ENCODE measurements around the gene UVRAG.

The UVRAG gene

DNA sequence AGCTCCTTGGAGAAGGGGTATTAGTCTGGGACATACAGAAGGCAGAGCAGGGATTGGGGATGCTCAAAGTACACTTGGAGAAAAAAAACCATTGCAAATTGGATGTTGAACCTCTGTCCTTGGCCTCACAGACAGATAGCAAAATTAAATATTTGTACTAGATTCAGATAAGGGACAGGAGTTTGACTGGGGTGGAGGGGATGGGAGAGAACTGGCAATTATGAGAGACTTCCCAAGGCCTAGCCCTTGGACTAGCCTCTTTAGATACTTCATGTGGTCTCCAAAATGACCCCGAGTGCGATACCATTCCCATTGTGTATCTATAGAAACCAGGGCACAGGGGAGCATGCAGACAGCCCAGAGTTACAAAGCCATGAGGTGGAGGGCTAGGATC, 30.9 kb upstream of the UVRAG start:
- DNase-seq, result no peak

DNA sequence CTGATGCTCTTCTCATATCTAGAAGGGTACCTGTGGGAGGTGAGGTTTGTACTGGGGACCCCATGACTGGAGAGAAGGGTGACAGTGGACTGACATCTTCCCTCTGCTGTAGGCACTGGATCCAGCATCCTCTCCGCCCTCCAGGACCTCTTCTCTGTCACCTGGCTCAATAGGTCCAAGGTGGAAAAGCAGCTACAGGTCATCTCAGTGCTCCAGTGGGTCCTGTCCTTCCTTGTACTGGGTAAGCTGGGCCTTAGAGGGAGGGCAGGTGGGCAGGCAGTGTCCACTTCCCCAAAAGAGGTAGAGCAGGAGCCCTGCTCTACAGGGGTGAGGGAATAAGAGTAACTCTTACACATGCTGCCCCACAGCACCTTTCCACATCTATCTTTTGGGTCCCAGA, 30.5 kb upstream of the UVRAG start:
- no peak for DNase-seq

DNA sequence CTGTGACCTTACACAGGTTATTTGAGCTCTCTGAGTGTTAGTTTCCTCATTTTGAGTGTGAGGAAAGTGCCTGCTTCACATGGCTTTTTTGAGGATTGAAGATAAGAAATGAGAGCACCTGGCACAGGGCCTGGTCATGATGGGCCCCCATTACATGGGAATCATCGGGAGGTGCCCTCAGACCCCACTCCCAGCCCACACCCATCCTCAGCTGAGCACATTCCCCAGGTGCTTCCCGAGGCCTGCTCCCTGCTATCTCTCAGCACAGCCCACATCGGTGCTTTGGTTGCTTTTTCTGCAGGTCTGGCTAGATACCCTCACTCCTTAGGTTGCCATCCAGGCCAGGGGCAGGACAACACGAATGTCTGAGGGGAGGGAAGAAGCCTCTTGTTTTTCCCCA, 29.8 kb upstream of the UVRAG start:
- DNase-seq, result no peak

DNA sequence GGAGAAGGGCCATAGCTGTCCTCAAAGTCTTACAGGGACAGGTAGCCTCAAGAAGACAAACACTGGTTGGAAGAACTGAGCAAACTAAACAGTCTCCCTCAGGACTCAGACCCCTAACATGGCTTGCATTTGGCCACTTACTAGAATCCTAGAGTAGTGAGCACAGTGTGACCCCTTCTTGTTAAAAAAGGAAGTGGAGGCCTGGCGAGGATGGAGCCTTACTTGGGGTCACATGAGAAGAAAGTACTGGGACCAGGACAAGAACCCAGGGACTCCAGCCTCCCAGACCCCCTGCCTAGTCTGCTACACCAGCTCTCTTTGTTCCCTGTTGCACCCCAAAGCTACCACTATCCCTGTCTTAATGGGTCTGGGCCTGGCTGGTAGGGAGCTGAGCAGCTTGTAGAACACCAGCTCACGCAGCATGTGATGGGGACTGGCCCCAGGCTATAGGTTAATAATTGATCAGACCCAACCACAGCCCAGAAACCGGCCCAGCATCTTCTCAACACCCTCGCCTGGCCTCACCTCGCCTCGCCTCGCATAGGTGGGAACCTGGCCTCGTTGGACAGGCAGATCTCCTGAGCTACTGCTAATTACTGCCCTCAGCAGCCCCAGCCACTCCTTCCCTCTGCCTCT, 28.8 kb upstream of the UVRAG start:
- no peak for DNase-seq

DNA sequence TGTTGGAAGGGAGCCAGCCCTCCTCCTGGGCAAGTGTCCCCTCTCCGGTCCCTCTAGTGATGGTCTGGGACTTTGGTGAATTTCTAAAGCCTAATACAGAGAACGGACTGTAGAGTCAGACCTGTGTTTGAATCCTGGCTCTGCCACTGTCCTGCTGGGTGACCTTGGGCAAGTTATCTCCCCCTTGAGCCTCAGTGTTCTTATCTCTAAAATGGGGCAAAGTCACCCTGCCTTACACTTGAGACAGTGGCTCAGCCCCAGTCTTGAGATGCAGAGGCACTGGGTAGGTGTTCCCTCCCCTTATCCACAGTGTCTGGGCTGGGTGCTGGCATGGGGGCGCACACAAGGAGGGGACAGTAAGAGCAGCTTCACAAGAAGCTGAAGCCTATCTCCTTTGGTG, 25.5 kb upstream of the UVRAG start:
- DNase-seq, result no peak

DNA sequence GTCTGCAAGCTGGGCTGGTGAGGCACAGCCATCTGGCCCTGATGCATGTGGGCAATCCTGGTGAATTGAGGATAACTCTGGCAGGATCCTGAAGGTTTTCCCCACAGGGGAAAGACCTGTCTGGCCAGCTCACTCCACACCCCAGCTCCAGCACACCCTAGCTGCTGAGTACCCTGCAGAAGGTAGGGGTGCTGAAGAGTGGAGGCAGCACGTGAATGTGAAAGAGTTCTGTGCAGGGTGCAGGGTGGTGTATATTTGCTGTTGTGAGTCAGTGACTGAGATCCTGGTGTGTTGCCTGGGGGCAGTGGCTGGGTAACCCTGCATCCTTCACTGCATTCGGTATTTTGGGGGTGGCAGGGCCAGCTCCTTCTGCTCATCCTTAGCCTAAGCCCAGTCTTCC, 24.0 kb upstream of the UVRAG start:
- no peak for DNase-seq

DNA sequence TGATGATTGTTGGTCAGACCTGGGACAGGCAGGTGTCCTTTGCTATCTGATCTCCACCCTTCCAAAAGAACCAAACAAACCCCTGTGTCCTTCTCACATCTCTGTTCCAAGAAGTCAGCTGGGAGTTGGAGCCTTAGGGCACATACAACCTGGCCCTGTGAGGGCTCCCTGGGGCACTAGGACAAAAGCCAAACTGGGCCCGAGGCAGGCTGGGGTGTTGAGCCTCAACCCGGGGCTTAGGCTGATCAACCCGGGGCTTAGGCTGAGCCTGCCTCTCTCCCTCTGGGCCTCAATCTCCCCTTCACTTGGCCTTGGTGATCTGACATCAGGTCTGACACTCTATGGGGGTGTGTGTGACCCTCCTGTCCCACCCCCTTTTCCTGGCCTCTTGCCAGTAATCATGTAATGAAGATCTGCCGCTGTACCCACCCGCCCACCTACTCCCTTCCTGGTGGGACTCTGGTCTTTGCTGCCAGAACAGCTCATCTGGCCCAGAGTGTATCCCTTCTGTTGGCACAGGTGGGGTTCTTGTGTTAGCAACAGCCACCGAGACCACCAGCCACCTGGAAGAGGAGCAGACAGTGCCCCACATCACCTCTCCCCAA, 22.8 kb upstream of the UVRAG start:
- no peak for DNase-seq

DNA sequence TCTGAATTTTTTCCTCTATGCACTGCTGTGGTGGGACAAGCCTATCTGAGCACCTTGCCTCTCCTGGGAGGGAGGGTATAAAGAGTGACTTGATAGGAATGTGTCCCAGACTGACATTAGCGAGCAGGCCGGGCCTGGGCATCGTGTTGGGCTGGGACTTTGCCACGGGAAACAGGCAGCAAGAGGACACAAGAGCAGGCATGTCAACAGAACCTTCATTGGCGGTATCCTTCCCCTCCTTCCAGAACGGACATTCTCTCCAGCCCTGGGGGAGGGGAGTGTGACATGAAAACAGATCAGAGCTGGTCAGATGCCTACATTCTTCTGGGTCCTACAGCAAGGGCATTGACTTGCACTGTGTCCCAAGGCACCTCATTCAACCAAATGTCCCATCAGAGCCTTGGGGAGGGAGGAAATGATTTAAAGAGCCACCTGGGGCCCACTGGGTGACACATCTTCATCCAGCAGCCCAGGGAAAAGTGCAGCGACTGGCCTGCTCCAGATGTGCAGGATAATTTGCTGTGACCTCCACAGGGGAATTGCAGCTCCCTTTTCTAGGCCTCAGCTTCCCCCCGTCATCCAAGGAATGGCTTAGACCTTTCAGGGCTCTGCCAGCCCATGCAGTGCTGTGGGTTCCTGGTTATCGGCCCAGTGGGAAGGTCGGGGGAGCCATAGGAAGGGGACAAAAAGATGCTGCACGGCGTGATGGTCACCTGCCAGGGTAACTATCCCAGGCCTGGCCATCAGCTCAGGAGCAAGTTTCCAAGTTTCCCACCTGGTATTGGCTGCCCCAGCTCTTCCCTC, 21.8 kb upstream of the UVRAG start:
- DNase-seq, result no peak

DNA sequence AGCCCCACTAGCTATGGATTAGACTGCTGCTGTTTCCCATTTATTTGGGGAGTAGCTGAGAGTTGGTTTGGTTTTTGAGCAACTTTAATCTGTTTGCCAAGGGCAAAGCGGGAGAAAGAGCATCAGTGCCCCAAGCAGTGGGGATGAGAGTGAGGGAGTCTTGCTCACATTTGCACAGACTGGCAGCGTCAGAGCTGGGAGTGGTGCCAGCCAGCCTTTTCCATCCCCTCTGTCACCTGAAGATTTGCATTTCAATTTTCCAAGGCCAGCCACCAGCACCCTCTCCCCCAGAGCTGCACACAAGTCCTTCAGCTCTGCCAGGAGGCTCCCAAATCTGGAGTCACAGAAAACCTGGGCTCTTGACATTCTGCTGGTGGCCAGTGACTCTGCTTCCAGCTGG, 21.0 kb upstream of the UVRAG start:
- no peak for DNase-seq

DNA sequence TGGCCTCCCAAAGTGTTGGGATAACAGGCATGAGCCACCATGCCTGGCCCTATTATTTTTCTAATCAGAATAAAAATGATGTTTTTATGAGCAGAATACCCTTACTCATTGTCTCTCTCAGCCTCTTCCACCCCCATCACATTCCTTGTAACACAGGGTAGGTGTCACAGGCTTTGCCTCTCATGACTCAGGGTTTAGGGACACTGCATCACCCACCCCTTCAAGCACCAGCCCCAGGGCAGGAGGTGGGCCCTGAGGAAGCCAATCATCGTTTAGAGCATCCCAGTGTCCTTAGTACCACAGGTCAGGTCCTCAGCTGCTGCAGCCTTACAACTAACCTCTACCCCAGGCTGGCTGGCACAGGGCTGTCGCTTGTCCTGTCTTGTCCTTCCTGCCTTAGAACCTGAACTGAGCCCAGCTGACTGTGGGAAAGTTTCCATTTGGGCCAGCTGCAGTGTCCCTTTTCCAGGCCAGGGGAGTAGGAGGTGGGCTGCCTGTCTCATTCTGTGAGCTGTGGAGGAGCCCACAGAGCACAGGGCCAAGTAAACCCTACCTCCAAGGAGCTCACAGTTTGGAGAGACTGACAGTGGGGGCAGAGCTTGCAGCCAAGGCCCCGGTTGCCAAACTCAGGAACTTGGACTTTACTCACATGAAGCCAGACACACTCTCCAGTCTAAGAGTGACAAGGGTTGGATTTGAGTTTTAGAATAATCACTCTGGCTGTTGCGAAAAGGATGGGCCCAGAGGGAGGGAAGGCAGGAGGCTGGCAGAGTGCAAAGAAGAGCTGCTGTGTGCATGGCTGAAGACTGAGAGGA, 19.5 kb upstream of the UVRAG start:
- DNase-seq, result no peak

DNA sequence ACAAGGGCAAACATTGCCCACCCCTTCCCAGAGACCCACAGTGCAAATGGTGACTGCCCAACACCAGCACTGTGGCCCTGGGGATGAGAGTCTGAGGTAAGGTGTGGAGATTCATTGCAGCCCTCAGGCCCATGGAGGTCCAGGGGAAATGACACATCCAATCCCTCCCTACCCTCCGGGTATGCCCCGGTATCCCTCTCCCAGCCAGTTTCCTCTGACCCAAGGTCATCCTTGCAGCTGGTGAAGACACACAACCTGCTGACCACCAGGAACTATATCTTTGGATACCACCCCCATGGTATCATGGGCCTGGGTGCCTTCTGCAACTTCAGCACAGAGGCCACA, 18.9 kb upstream of the UVRAG start:
- no peak for DNase-seq

DNA sequence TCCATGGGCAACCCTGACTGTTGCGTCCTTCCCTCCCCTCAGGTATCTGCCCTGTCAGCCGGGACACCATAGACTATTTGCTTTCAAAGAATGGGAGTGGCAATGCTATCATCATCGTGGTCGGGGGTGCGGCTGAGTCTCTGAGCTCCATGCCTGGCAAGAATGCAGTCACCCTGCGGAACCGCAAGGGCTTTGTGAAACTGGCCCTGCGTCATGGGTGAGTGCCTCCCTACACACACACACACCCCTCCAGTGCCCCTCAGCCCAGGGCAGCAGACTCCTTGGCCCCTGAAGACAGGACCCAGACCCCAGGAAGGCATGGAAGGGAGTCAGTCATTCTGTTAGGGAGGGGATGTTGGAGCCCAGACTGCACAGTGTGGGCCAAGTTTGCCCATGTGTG, 17.9 kb upstream of the UVRAG start:
- DNase-seq, result no peak

DNA sequence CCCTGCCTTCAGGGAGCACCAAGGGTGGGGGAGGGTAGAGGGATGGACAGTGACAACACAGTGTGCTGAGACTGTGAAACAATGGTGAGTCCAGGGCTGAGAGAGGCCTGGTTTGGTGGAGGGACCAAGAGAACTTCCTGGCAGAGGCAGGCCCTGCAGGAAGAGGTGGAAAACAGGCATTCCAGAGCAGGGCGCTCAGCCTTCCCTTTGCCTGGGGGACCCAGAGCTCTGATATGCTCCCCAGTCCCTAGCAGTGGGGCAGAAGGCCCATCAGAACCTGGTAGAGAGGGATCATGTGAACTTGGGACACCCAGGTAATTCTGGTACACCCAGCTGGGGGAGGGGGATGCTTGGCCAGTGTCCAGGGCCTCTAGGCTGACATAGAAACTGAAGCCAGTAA, 17.2 kb upstream of the UVRAG start:
- DNase-seq, result no peak

DNA sequence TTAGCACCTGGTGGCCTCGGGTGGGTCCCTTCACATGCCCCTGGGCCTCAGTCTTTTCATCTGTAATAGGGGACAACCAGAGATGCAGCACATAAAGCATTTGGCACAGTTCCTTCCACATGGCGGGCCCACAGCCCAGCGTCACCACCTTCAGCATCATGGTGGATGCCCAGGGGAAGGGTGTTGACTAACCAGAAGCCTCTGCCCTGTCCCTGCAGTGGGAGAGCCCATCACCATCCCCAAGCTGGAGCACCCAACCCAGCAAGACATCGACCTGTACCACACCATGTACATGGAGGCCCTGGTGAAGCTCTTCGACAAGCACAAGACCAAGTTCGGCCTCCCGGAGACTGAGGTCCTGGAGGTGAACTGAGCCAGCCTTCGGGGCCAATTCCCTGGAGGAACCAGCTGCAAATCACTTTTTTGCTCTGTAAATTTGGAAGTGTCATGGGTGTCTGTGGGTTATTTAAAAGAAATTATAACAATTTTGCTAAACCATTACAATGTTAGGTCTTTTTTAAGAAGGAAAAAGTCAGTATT, 14.8 kb upstream of the UVRAG start:
- no peak for DNase-seq

DNA sequence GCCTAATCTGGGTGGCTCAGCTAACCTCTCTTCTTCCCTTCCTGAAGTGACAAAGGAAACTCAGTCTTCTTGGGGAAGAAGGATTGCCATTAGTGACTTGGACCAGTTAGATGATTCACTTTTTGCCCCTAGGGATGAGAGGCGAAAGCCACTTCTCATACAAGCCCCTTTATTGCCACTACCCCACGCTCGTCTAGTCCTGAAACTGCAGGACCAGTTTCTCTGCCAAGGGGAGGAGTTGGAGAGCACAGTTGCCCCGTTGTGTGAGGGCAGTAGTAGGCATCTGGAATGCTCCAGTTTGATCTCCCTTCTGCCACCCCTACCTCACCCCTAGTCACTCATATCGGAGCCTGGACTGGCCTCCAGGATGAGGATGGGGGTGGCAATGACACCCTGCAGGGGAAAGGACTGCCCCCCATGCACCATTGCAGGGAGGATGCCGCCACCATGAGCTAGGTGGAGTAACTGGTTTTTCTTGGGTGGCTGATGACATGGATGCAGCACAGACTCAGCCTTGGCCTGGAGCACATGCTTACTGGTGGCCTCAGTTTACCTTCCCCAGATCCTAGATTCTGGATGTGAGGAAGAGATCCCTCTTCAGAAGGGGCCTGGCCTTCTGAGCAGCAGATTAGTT, 14.2 kb upstream of the UVRAG start:
- DNase-seq, result no peak

DNA sequence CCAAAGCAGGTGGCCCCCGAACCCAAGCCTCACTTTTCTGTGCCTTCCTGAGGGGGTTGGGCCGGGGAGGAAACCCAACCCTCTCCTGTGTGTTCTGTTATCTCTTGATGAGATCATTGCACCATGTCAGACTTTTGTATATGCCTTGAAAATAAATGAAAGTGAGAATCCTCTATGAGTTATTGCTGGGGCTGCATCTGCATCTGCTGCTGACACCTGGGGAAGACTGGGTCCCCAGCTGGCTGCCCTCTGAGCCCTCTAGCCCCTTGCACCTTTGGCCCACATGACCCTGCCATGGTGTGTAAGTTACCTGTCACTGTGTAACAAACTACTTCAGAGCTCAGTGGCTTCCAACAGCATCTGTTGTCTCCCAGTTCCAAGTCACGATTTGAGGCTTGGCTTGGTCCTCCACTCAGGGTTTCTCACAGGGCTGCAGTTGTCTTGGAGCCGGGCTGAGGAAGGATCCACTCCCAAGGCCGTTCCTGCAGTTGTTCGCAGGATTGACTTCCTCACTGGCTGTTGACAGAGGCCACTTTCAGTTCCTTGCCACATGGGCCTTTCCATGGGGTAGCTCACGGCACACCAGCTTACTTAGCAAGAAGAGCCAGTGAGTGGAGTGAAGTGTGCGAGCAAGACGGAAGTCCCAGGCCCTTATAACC, 13.5 kb upstream of the UVRAG start:
- no peak for DNase-seq

DNA sequence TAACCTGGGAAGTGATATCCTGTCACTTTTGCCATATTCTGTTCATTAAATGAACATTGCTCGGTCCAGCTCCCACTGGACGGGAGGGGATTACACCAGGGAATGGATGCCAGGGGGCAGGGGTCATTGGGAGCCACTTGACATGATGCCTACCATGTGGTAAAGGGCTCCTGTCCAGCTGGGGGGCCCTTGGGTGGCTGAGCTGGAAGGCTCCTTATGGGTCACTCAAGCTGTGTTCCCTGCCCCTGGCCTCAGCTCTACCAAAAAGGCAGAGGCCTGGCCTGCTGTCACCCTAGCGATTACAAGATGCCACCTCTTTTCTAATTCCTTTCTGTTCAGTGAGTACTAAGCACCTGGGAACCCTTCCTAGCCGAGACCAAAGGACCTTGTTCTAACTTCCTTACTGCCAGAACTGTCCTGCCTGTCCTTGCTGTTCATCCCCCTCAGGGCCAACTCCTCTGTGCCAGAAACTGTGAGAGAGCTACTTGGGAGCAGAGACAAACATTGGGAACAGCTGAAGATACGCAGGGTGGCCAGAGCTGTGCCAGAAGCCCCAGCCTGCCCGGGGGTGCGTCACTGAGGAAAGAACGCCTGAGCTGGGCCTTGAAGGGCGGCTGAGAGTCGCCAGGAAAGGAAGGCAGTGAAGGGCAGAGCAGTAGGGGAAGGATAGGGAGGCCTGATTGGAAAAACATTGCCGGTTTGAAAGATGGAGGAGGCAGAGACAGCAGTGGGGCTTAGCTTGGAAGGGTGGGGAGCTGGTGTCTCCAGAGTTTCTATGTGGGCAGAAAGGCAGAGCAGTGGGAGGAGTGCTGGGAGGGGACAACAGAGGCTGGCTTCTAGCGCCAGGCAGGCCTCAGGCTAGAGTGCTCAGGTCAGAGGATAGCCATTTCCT, 12.7 kb upstream of the UVRAG start:
- no peak for DNase-seq

DNA sequence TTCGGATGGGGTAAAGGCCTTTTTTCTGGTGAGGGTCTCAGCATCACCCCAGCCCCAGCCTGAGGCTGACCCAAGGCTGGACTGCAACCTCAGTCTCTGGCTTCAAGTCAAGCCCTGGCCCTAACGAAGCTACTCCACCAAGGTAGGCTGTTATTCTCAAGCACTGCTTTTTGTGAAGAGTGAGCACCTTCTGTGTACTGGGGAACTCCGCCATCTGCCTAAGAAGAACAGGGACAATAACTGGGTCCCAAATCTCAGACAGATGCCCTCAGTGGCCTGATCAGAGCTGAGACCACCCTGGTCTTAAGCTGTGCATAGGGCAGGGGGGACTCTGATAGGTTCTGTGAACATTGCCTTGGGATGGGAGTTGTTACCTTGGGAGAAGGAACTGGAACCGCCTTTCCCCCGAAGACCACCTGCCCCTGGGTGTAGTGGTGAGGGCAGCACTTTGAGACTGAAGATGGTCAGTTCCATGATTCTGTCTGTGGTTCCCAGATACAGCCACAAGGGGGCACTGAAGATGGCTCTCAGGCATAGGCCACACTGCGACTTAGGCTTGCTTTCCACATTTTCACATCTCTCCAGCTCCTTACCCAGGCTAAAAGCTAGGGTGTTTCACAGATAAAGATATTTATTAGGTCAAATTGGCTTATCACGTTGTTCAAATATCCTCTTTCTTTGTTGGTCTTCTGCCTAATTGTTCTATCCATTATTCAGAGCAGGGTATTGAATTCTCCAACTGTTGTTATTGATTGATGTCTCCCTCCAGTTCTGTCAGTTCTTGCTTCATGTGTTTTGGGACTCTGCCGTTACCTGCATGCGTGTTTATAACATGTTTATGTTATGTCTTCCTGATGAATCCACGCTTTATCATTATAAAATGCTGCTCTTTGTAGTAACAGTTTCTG, 11.8 kb upstream of the UVRAG start:
- DNase-seq, result peak; percentile 4

DNA sequence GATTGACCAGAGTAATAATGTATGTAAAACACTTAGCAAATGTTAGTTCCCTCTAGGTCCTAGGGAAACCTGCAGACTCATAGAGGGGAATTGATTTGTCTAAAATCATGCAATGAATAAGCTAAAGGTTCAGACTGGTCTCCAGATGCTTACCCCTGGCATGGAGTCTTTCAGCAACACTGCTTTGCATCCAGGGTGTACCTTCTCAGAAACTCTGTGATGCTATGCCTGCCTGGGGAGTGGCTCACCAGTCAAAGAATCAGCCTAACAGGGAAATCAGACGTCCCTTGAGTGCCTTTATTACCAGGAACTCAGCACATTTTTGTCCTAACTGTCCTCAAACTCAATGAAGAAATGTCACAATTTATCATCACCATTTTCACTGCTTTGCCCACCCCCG, 5.9 kb upstream of the UVRAG start:
- no peak for DNase-seq

DNA sequence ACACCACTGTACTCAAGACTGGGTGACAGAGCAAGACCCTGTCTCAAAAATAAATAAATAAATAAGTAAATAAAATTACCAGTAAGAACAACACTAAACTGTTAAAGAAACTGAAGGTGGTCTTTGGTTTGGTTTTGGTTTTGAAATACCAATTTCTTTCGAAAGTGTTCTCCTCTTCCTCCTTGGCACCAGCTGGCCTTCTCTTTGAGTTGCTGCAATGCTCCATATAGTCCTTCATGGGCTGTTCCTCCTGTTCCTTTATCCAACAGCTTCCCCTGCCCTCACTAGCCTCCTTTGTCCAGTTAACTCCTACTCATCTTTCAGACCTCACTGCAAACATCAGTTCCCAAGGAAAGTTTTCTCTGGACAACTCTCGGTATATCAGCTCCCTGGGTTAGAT, 5.0 kb upstream of the UVRAG start:
- no peak for DNase-seq
